Calu3 (cell line): ENCODE results near the gene SYCP2. TPM values are rescaled to one million over a fixed set of nuclear protein-coding genes. Genes with fewer than 3 reads are reported as not detected.
"Not testable (repeated sequence)": the region's sequence is repeated elsewhere in the genome, so short reads cannot be mapped to it uniquely, and the experiment has no call there.

Source experiments
- BruUV-seq: library from RNA; stranded (reverse); fragments of 400-500 nt; replicated peaks from 2 replicates; lab custom pipeline; 2021; lab: Mats Ljungman, UMichigan
- CTCF ChIA-PET: fragments of 300-600 bp; sonication (Branson Sonifier 250); formaldehyde crosslinking; loops from one replicate; lab custom pipeline; 2022; ENCODE audit warnings: antibody characterized with exemption; lab: Charles Lee
- DNase-seq: peaks from one replicate; pipeline ENCODE4 v3.0.0; 2022
- H3K27ac Mint-ChIP-seq: one replicate; pipeline ENCODE4 v1.8.0; 2022; ENCODE audit warnings: mixed read lengths; ENCODE audit not compliant: unreplicated experiment
- H3K27me3 Mint-ChIP-seq: one replicate; pipeline ENCODE4 v1.8.0; 2022; ENCODE audit warnings: mixed read lengths; ENCODE audit not compliant: unreplicated experiment
- H3K36me3 Mint-ChIP-seq: one replicate; pipeline ENCODE4 v1.8.0; 2022; ENCODE audit warnings: mild to moderate bottlenecking, moderate library complexity, mixed read lengths; ENCODE audit not compliant: insufficient read depth, unreplicated experiment
- H3K4me1 Mint-ChIP-seq: one replicate; pipeline ENCODE4 v1.8.0; 2022; ENCODE audit warnings: mild to moderate bottlenecking, low read depth, mixed read lengths; ENCODE audit not compliant: unreplicated experiment
- H3K4me3 Mint-ChIP-seq: one replicate; pipeline ENCODE4 v1.8.0; 2022; ENCODE audit warnings: mild to moderate bottlenecking, low read depth, moderate library complexity, mixed read lengths; ENCODE audit not compliant: unreplicated experiment
- H3K9me3 Mint-ChIP-seq: one replicate; pipeline ENCODE4 v1.8.0; 2022; ENCODE audit warnings: low read depth, mixed read lengths; ENCODE audit not compliant: unreplicated experiment
- intact Hi-C: fragments of 100-400 bp; cut with micrococcal nuclease; formaldehyde crosslinking; loops from one replicate; pipeline ENCODE4 v1.10.0; 2022; ENCODE audit not compliant: unreplicated experiment
- total RNA-seq: library from RNA; stranded (reverse); gene quantifications from 2 replicates; pipeline ENCODE4 v1.2.3, GENCODE V29; 2022
- TF ChIP-seq, protein P1 (sequence below): fragments of 200-600 bp; IDR thresholded peaks from one replicate; pipeline ENCODE4 v1.8.0; 2022; ENCODE audit warnings: antibody characterized with exemption; ENCODE audit not compliant: unreplicated experiment

SYCP2 gene
- total RNA-seq, 1 experiment from 2014 or later: 56.0 TPM

DNA sequence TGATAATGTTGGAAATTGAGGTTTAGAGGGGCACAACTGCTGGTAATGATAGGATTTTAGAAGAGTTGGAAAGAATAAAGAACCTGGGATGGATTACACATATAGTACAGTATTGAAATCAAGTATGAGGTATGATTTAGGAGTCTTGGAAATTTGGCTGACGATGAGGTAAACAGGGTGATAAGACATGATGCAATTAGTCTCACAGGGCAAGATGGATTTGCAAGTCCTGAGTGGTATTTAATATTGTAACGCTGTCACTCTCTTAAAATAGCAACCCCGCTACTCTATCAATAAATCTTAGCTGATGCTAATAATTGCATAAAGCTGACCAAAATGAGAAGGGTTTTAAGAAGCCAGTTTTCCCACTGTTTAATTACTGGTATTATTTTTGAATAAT, 70.4 kb downstream of the SYCP2 start:
- Mint-ChIP-seq H3K4me1 (no peaks in the 10 kb centered on the region), H3K27ac (no peak overlapping the region), H3K9me3 (peaks cover 2% of the 10 kb centered on the region), H3K36me3 (no peaks in the 10 kb centered on the region), H3K4me3 (no peak overlapping the region), H3K27me3 (no peaks in the 10 kb centered on the region)
- TF ChIP-seq, protein P1, sequence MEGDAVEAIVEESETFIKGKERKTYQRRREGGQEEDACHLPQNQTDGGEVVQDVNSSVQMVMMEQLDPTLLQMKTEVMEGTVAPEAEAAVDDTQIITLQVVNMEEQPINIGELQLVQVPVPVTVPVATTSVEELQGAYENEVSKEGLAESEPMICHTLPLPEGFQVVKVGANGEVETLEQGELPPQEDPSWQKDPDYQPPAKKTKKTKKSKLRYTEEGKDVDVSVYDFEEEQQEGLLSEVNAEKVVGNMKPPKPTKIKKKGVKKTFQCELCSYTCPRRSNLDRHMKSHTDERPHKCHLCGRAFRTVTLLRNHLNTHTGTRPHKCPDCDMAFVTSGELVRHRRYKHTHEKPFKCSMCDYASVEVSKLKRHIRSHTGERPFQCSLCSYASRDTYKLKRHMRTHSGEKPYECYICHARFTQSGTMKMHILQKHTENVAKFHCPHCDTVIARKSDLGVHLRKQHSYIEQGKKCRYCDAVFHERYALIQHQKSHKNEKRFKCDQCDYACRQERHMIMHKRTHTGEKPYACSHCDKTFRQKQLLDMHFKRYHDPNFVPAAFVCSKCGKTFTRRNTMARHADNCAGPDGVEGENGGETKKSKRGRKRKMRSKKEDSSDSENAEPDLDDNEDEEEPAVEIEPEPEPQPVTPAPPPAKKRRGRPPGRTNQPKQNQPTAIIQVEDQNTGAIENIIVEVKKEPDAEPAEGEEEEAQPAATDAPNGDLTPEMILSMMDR: no peak
- CTCF ChIA-PET: no interaction called here
- no TSS peak for BruUV-seq
- intact Hi-C loops: no loop called here
- no peak for DNase-seq

- Mint-ChIP-seq H3K9me3 (peaks cover 2% of the 10 kb centered on the region), H3K36me3 (no peaks in the 10 kb centered on the region), H3K4me3 (no peak overlapping the region), H3K27ac (no peak overlapping the region), H3K4me1 (no peaks in the 10 kb centered on the region), H3K27me3 (no peaks in the 10 kb centered on the region)
- DNase-seq: no peak
- CTCF ChIA-PET: no interaction called here
- no TSS peak for BruUV-seq
- intact Hi-C loops: no loop called here
- TF ChIP-seq, protein P1: no peak
Observed at GRCh38 chr20:59861401-59861800, 72.0 kb downstream of the SYCP2 start.

GRCh38 chr20:59858425-59858824, 75.0 kb downstream of the SYCP2 start:
- Mint-ChIP-seq H3K27ac (no peak overlapping the region), H3K9me3 (peaks cover 2% of the 10 kb centered on the region), H3K27me3 (no peaks in the 10 kb centered on the region), H3K36me3 (no peaks in the 10 kb centered on the region), H3K4me3 (no peak overlapping the region), H3K4me1 (no peaks in the 10 kb centered on the region)
- TF ChIP-seq, protein P1: no peak
- no peak for DNase-seq
- CTCF ChIA-PET: no interaction called here
- intact Hi-C loops: no loop called here
- BruUV-seq: no TSS peak

DNA sequence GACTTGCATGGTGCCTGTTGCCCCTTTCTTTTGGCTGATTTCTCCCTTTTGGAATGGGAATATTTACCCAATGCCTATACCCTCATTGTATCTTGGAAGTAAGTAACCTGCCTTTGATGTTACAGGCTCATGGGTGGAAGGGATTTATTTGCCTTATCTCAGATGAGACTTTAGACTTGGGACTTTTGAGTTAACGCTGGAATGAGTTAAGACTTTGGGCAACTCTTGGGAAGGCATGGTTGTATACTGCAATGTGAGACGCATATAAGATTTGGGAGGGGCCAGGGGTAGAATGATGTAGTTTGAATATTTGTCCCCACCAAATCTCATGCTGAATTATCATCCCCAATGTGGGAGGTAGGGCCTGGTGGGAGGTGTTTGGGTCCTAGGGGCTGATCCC, 75.5 kb downstream of the SYCP2 start:
- no peaks in the 10 kb centered on the region for H3K36me3 Mint-ChIP-seq

DNA sequence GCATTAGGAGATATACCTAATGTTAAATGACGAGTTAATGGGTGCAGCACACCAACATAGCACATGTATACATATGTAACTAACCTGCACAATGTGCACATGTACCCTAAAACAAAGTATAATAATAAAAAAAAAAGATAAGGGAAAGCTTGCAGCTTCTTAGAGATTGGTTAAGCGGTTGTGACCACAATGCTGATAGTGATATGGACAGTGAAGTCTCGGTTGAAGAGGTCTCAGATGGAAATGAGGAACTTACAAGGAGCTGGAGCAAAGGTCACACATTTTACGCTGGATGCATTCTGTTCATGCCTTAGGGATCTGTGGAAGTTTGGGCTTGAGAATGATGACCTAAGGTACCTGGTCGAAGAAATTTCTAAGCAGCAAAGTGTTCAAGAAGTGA, 76.5 kb downstream of the SYCP2 start:
- CTCF ChIA-PET: interaction anchor here (0.8 kb wide), 1 partner anchor 24 kb away, joined by 3 read pairs; no protein-coding TSS in a partner anchor
- BruUV-seq, H3K4me3 Mint-ChIP-seq, intact Hi-C loops, H3K4me1 Mint-ChIP-seq, H3K27ac Mint-ChIP-seq, H3K9me3 Mint-ChIP-seq, H3K27me3 Mint-ChIP-seq, H3K36me3 Mint-ChIP-seq, DNase-seq: not testable (repeated sequence)

More for the DNA sequence above, 75.5 kb downstream of the SYCP2 start:
- Mint-ChIP-seq H3K4me1 (no peaks in the 10 kb centered on the region), H3K27me3 (no peaks in the 10 kb centered on the region), H3K27ac (no peak overlapping the region), H3K9me3 (peaks cover 2% of the 10 kb centered on the region), H3K4me3 (no peak overlapping the region)
- no TSS peak for BruUV-seq
- TF ChIP-seq, protein P1: no peak
- CTCF ChIA-PET: no interaction called here
- DNase-seq: no peak
- intact Hi-C loops: no loop called here

DNA sequence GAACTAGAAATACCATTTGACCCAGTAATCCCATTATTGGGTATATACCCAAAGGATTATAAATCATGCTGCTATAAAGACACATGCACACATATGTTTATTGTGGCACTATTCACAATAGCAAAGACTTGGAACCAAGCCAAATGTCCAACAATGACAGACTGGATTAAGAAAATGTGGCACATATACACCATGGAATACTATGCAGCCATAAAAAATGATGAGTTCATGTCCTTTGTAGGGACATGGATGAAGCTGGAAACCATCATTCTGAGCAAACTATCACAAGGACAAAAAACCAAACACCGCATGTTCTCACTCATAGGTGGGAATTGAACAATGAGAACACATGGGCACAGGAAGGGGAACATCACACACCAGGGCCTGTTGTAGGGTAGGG, 76.9 kb downstream of the SYCP2 start:
- H3K27ac Mint-ChIP-seq, intact Hi-C loops, BruUV-seq, H3K4me1 Mint-ChIP-seq, H3K4me3 Mint-ChIP-seq, H3K27me3 Mint-ChIP-seq, H3K9me3 Mint-ChIP-seq, DNase-seq, H3K36me3 Mint-ChIP-seq, CTCF ChIA-PET: not testable (repeated sequence)
